H1 (cell line): Measurements from ENCODE around the gene PRKCA.

Experiments used
- CBX5 ChIP-seq: fragments of 300-800, 300-1000 bp; sonication (generic); IDR thresholded peaks from 2 replicates; pipeline ENCODE4 v1.7.1; 2016; ENCODE audit warnings: antibody characterized with exemption, low read length, low read depth
- CEBPB ChIP-seq: IDR thresholded peaks from 2 replicates; pipeline ENCODE4 v1.6.1; 2012; ENCODE audit warnings: low read depth, low read length
- EZH2 ChIP-seq: fragments of 200-600 bp; sonication (generic); IDR thresholded peaks from 2 replicates; pipeline ENCODE4 v1.7.1; 2012; ENCODE audit warnings: low read depth, mild to moderate bottlenecking, moderate library complexity, low read length, inconsistent platforms; ENCODE audit not compliant: severe bottlenecking
- GTF2F1 ChIP-seq: IDR thresholded peaks from 2 replicates; pipeline ENCODE4 v1.6.1; 2012; ENCODE audit warnings: low read depth, low read length, improper control_type of control experiment, borderline replicate concordance
- HDAC2 ChIP-seq, 2 experiments: fragments of 300-600 bp in 1 of 2; sonication (generic) in 1 of 2; IDR thresholded peaks; 2 replicates each; pipeline ENCODE4 v1.6.1; 2011 to 2012; ENCODE audit warnings: low read depth in 2 of 2, low read length in 2 of 2, mild to moderate bottlenecking in 2 of 2, moderate library complexity in 2 of 2, borderline replicate concordance in 1 of 2, inconsistent platforms in 1 of 2
- PHF8 ChIP-seq: fragments of 200-600 bp; sonication (generic); conservative IDR thresholded peaks from 2 replicates; pipeline ENCODE4 v1.7.1; 2012; ENCODE audit warnings: low read depth, mild to moderate bottlenecking, inconsistent platforms, low read length, moderate library complexity
- POLR2A ChIP-seq, 2 experiments: IDR thresholded peaks; 1 replicate in 1 of 2; 2 replicates in 1 of 2; pipeline ENCODE4 v1.6.1; 2011; ENCODE audit warnings: low read depth in 2 of 2, low read length in 2 of 2, mild to moderate bottlenecking in 2 of 2; ENCODE audit errors: control extremely low read depth in 1 of 2
- POLR2AphosphoS5 ChIP-seq: IDR thresholded peaks from 2 replicates; pipeline ENCODE4 v1.6.1; 2011; ENCODE audit warnings: low read depth, low read length
- SAP30 ChIP-seq: fragments of 300-600 bp; sonication (generic); IDR thresholded peaks from 2 replicates; pipeline ENCODE4 v1.7.1; 2012; ENCODE audit warnings: low read length, moderate library complexity, mild to moderate bottlenecking, inconsistent platforms; ENCODE audit not compliant: insufficient read depth, insufficient replicate concordance
- TAF1 ChIP-seq: IDR thresholded peaks from 2 replicates; pipeline ENCODE4 v1.6.1; 2011; ENCODE audit warnings: mild to moderate bottlenecking, low read depth, low read length
- TCF12 ChIP-seq: IDR thresholded peaks from 2 replicates; pipeline ENCODE4 v1.6.1; 2011; ENCODE audit warnings: low read depth, mild to moderate bottlenecking, low read length
- TF ChIP-seq, protein P1 (sequence below), 3 experiments: IDR thresholded peaks; 1 replicate in 2 of 3; 2 replicates in 1 of 3; pipeline versions ENCODE4 v1.5.1 to v1.6.1; 2011; ENCODE audit warnings: low read length in 3 of 3, mild to moderate bottlenecking in 3 of 3, inconsistent platforms in 2 of 3, low read depth in 1 of 3, moderate library complexity in 1 of 3; ENCODE audit not compliant: insufficient read depth in 1 of 3; ENCODE audit errors: control extremely low read depth in 1 of 3
- TF ChIP-seq, protein P2 (sequence below): IDR thresholded peaks from 2 replicates; pipeline ENCODE4 v1.6.1; 2011; ENCODE audit warnings: low read length, improper control_type of control experiment

DNA sequence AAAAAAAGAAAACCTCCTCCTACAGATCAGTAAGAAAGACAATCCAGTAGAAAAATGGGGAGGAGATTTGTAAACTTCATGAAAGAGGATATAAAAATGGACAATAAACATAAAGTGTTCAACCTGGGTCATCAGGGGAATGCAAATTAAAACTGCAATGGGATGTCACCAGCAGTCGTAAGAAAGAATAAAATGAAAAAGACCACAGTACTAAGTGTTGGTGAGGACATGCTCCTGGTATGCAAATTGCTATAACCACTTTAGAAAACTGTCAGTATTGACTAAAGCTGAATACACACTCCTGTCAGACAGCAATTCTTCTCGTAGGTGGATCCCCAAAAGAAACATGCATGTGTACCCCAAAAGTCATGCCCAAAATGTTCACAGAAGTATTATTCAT is 267.2 kb downstream of the PRKCA start:
- TF ChIP-seq TAF1 (no peak), POLR2A (IDR thresholded peaks at IDR 0.05; ENCODE audit: control extremely low read depth in 1 of 2, low read depth in 2 of 2, low read length in 2 of 2) (no peak), GTF2F1 (no peak), CBX5 (no peak), HDAC2 (IDR thresholded peaks at IDR 0.05; ENCODE audit: borderline replicate concordance in 1 of 2, low read depth in 2 of 2, low read length in 2 of 2) (no peak), TCF12 (no peak), EZH2 (no peak), SAP30 (no peak), PHF8 (no peak), CEBPB (no peak), POLR2AphosphoS5 (no peak)
- TF ChIP-seq, protein P1, sequence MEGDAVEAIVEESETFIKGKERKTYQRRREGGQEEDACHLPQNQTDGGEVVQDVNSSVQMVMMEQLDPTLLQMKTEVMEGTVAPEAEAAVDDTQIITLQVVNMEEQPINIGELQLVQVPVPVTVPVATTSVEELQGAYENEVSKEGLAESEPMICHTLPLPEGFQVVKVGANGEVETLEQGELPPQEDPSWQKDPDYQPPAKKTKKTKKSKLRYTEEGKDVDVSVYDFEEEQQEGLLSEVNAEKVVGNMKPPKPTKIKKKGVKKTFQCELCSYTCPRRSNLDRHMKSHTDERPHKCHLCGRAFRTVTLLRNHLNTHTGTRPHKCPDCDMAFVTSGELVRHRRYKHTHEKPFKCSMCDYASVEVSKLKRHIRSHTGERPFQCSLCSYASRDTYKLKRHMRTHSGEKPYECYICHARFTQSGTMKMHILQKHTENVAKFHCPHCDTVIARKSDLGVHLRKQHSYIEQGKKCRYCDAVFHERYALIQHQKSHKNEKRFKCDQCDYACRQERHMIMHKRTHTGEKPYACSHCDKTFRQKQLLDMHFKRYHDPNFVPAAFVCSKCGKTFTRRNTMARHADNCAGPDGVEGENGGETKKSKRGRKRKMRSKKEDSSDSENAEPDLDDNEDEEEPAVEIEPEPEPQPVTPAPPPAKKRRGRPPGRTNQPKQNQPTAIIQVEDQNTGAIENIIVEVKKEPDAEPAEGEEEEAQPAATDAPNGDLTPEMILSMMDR (IDR thresholded peaks at IDR 0.05; ENCODE audit: control extremely low read depth in 1 of 3, insufficient read depth in 1 of 3, low read depth in 1 of 3, low read length in 3 of 3) = no peak
- TF ChIP-seq, protein P2, sequence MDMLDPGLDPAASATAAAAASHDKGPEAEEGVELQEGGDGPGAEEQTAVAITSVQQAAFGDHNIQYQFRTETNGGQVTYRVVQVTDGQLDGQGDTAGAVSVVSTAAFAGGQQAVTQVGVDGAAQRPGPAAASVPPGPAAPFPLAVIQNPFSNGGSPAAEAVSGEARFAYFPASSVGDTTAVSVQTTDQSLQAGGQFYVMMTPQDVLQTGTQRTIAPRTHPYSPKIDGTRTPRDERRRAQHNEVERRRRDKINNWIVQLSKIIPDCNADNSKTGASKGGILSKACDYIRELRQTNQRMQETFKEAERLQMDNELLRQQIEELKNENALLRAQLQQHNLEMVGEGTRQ = no peak
